GM12801 (cell line): ENCODE measurements around the gene FBLN2.

ENCODE experiments used
- TF ChIP-seq, protein P1 (sequence below): IDR thresholded peaks from one replicate; pipeline ENCODE4 v1.5.1; 2011; ENCODE audit warnings: control low read depth; ENCODE audit not compliant: insufficient read length; ENCODE audit errors: extremely low read depth

FBLN2 gene

GRCh38 chr3:13577181-13578121 is 28.5 kb downstream of the FBLN2 start:
- TF ChIP-seq, protein P1, sequence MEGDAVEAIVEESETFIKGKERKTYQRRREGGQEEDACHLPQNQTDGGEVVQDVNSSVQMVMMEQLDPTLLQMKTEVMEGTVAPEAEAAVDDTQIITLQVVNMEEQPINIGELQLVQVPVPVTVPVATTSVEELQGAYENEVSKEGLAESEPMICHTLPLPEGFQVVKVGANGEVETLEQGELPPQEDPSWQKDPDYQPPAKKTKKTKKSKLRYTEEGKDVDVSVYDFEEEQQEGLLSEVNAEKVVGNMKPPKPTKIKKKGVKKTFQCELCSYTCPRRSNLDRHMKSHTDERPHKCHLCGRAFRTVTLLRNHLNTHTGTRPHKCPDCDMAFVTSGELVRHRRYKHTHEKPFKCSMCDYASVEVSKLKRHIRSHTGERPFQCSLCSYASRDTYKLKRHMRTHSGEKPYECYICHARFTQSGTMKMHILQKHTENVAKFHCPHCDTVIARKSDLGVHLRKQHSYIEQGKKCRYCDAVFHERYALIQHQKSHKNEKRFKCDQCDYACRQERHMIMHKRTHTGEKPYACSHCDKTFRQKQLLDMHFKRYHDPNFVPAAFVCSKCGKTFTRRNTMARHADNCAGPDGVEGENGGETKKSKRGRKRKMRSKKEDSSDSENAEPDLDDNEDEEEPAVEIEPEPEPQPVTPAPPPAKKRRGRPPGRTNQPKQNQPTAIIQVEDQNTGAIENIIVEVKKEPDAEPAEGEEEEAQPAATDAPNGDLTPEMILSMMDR = no peak

GRCh38 chr3:13578251-13578650 is 29.3 kb downstream of the FBLN2 start:
- TF ChIP-seq, protein P1 = no peak

GRCh38 chr3:13579063-13579462 is 30.1 kb downstream of the FBLN2 start:
- TF ChIP-seq, protein P1 = no peak

DNA sequence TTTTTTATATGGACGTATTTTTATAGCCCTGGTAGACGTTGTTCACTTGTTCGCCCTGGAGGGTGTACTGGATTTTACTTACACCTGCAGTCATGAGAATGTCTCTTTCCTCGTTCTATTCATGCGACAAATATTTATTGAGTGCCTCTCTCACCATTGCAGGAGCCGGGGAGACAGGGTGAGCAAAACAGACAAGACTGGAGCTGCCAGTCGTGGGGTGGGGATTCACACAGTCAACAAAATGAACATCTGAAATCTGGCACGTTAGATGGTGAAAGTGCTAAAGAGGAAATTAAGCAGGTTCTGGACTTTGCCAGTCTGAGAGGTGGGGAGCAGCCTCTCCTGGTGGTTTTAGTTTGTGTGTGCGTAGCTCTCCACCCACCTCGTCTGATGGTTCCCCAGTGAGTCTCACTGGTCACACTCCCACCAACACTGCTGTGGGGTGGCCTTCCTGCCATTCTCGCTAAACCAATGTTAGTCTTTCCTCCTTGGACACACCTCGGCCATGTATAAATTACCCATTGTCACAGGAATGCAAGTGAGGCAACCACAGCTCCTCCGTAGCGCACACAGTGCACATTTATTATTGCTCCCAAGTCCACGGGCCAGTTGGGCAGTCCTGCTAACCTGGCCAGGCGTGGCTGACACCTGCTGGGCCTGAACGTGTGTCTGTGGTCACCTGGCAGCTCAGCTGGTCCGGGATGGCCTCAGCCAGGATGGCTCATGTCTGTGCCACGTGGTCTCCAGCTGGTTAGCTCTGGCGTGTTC is 31.5 kb downstream of the FBLN2 start:
- TF ChIP-seq, protein P1 = no peak

GRCh38 chr3:13581485-13582365 is 32.8 kb downstream of the FBLN2 start:
- TF ChIP-seq, protein P1 = no peak

- TF ChIP-seq, protein P1 = no peak
Observed at GRCh38 chr3:13582366-13583250, 33.7 kb downstream of the FBLN2 start.
